Measurements from ENCODE around the gene NUBP2.

Gene NUBP2

GRCh38 chr16:1759511-1759910 is 23.2 kb upstream of the NUBP2 start:
- no peak for DNase-seq

- no peak for DNase-seq
Observed at GRCh38 chr16:1760911-1761310, 21.8 kb upstream of the NUBP2 start.

- DNase-seq: no peak
Observed at GRCh38 chr16:1761751-1762150, 21.0 kb upstream of the NUBP2 start.

- no peak for DNase-seq
Observed at GRCh38 chr16:1762196-1762878, 20.4 kb upstream of the NUBP2 start.

GRCh38 chr16:1762879-1763520 is 19.8 kb upstream of the NUBP2 start:
- DNase-seq: no peak

- no peak for DNase-seq
Observed at GRCh38 chr16:1763521-1764511, 18.9 kb upstream of the NUBP2 start.

- DNase-seq: no peak
Observed at GRCh38 chr16:1764971-1765370, 17.8 kb upstream of the NUBP2 start.

GRCh38 chr16:1765826-1766225 is 16.9 kb upstream of the NUBP2 start:
- no peak for DNase-seq

GRCh38 chr16:1766231-1766630 is 16.5 kb upstream of the NUBP2 start:
- DNase-seq: no peak

- DNase-seq: no peak
Observed at GRCh38 chr16:1766701-1767100, 16.1 kb upstream of the NUBP2 start.

- no peak for DNase-seq
Observed at GRCh38 chr16:1767116-1767994, 15.4 kb upstream of the NUBP2 start.

- DNase-seq: no peak
Observed at GRCh38 chr16:1768061-1768766, 14.5 kb upstream of the NUBP2 start.

- no peak for DNase-seq
Observed at GRCh38 chr16:1768767-1769401, 13.9 kb upstream of the NUBP2 start.

- no peak for DNase-seq
Observed at GRCh38 chr16:1769402-1770300, 13.1 kb upstream of the NUBP2 start.

- DNase-seq: no peak
Observed at GRCh38 chr16:1770328-1771187, 12.2 kb upstream of the NUBP2 start.

GRCh38 chr16:1771188-1771863 is 11.4 kb upstream of the NUBP2 start, which contains the start of gene NME3:
Gene NME3 (minus strand): TSS chr16:1771543. CDS start chr16:1771534, 9 bp downstream.
- no peak for DNase-seq

- no peak for DNase-seq
Observed at GRCh38 chr16:1771864-1772361, 10.8 kb upstream of the NUBP2 start.

- no peak for DNase-seq
Observed at GRCh38 chr16:1772362-1772907, 10.3 kb upstream of the NUBP2 start, which contains the start of gene EME2. Gene EME2 (plus strand): TSS chr16:1772810. CDS start chr16:1773228, 418 bp downstream.

Measured in GF-D8 (cell line).